Kidney epithelial cell (primary cell): ENCODE measurements around the gene SV2C. TPM values are rescaled to one million over a fixed set of nuclear protein-coding genes. Genes with fewer than 3 reads are reported as not detected.

Experiments
- DNase-seq: peaks from one replicate; pipeline ENCODE4 v3.0.0-alpha.2; 2010; ENCODE audit warnings: low read depth
- H3K27me3 ChIP-seq: 2 replicates; pipeline ENCODE4 v1.6.0; 2011; ENCODE audit warnings: low read length; ENCODE audit not compliant: control insufficient read depth, insufficient read depth
- H3K36me3 ChIP-seq: 2 replicates; pipeline ENCODE4 v1.5.1; 2011; ENCODE audit warnings: low read length; ENCODE audit not compliant: control insufficient read depth, insufficient read depth
- H3K4me3 ChIP-seq: 2 replicates; pipeline ENCODE4 v1.5.1; 2011; ENCODE audit warnings: low read depth, mild to moderate bottlenecking, control low read depth, low read length
- total RNA-seq: library from RNA; depleted of rRNA; stranded (reverse); fragments of >200 nt; gene quantifications from 2 replicates; pipeline ENCODE4 v1.2.3, GENCODE V29; 2015
- TF ChIP-seq, protein P1 (sequence below): IDR thresholded peaks from 2 replicates; pipeline ENCODE4 v1.5.1; 2011; ENCODE audit warnings: mild to moderate bottlenecking, moderate library complexity, low read length, control low read depth, inconsistent platforms; ENCODE audit not compliant: insufficient read depth, poor library complexity, severe bottlenecking

The SV2C gene
- total RNA-seq, 1 donor from 2014 or later = 0.04 TPM

DNA sequence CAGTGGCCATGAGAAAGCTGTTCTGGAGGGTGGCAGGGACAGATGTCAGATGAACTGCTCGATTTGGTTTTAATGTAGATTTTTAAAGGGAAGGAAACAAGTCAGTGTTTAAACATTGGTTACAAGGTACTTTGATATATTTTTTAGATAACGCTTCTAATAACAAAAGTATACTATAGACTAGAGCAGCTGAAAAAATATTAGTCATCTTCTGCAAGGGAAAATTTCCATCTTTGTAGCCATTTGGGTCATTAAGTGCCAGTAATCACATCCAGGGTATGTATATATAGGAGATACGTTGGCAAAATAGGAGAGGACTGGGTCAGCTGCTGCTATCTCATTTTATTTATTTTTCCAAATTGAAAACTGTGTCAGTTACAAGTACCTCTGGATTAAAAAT, 69.0 kb downstream of the SV2C start:
- no peak for DNase-seq
- Histone ChIP-seq H3K27me3 (peaks cover 2% of the 10 kb centered on the region), H3K36me3 (no peaks in the 10 kb centered on the region), H3K4me3 (no peak overlapping the region)
- TF ChIP-seq, protein P1, sequence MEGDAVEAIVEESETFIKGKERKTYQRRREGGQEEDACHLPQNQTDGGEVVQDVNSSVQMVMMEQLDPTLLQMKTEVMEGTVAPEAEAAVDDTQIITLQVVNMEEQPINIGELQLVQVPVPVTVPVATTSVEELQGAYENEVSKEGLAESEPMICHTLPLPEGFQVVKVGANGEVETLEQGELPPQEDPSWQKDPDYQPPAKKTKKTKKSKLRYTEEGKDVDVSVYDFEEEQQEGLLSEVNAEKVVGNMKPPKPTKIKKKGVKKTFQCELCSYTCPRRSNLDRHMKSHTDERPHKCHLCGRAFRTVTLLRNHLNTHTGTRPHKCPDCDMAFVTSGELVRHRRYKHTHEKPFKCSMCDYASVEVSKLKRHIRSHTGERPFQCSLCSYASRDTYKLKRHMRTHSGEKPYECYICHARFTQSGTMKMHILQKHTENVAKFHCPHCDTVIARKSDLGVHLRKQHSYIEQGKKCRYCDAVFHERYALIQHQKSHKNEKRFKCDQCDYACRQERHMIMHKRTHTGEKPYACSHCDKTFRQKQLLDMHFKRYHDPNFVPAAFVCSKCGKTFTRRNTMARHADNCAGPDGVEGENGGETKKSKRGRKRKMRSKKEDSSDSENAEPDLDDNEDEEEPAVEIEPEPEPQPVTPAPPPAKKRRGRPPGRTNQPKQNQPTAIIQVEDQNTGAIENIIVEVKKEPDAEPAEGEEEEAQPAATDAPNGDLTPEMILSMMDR = no peak

DNA sequence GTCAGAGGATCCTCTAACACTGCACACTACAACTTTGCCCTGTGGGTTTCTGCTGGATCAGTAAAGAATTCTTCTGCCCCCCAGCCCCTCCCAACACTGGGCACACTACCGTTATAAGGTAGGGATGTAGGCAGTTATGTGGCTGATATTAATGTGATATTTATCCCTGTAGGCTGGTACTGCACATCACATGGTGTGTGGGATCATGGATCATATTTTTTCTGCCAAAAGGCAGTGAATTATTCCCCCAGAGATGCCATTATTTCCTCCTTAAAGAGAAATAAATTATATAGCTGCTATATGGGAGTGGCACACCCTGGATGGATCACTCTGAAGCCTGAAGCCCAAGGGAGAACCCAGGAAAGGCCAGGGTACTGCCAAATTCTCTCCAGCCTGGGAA, 69.5 kb downstream of the SV2C start:
- Histone ChIP-seq H3K27me3 (no peaks in the 10 kb centered on the region), H3K36me3 (no peaks in the 10 kb centered on the region), H3K4me3 (no peak overlapping the region)
- no peak for DNase-seq
- TF ChIP-seq, protein P1 = no peak

DNA sequence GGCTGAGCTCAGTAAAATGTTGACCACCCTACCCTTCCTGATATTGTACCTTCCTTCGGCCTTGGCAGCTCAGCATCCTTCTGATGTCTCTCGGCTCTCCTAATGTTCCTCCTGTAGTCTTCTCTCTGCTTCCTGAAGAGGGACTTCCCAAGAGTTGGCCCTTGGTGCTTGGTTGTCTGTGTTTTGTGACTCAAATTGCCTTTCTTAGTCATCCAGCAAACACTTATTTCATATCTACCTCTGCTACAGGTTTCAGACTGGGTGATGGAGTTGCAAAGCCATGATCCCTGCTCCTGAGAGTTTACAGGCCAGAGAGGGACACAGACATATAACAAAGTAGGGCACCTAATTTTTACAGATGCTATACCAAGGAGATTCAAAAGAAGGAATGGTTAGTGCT, 70.1 kb downstream of the SV2C start:
- no peak for DNase-seq
- TF ChIP-seq, protein P1 = no peak
- Histone ChIP-seq H3K4me3 (no peak overlapping the region), H3K27me3 (no peaks in the 10 kb centered on the region), H3K36me3 (no peaks in the 10 kb centered on the region)

DNA sequence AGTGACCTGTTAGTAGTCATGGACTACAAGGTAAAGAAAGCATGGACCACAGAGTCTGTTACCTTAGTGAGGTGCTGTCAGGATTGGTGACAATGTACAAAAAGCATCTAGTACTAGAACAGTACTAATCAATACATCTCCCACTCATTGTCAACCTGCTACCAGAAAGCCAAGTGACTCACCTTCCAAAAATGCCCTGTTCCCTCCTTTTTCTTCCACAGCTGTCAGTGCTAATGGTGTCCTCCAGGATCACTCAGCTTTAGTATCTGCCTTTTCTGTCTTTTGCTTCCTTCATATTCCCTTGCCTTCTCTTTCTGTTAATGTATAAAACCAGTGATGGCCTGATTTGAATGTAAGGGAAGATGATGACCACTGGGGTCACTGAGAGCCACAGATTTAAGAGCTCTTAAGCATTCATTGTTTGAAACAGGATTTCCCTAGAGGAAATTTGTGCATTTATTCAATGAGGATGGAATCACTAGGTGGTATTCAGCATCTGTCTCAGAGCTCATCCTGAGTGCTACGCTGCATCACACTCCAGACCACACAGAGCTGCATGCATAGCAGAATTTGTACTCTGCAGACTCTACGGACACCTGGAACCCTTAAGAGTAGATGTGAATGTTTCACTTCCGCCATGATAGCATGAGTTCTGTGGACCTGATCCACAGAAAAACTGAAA, 71.0 kb downstream of the SV2C start:
- DNase-seq = no peak
- no peaks in the 10 kb centered on the region for H3K27me3 ChIP-seq
- H3K36me3 ChIP-seq = no peaks in the 10 kb centered on the region
- no peak overlapping the region for H3K4me3 ChIP-seq
- TF ChIP-seq, protein P1 = no peak

DNA sequence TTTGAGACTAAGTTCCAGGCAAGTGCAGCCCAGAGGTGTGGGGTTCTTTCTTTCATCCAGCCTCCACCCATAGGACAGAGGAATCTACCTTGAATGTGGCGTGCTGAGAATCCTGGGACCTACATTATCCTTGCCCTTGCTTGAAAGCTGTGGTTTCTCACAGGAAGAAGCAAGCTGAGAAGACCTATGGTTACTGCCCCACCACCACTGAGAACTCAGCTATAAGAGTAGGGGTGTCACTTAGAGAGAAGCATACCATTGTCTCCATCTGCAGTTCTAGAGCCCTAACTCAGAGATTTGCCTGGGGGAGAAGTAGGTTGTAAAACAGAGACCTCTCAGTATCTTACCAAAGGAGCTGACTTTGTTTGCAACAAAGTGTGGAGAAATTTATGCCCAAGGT, 72.4 kb downstream of the SV2C start:
- H3K4me3 ChIP-seq = no peak overlapping the region
- TF ChIP-seq, protein P1 = no peak
- H3K27me3 ChIP-seq = no peaks in the 10 kb centered on the region
- no peak for DNase-seq
- H3K36me3 ChIP-seq = no peaks in the 10 kb centered on the region

DNA sequence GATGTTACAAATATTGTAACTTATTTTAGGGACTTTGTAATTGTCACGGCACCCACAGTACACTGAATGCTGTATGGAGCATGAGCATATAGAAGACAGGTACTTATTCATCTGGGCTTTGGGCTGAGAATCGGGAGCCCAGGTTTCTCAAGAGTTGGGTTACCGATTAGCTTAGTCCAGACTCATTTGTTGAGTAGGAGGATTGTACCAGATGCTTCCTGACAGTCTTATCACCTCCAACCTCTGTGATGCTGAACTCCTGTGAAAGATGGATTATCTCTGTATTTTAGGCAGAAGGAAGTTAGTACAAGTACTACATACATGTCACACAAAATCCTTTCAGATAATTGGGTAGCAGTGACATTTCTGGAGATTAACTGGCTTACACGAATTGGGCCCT, 79.2 kb downstream of the SV2C start:
- TF ChIP-seq, protein P1 = no peak

More for the DNA sequence above, 79.2 kb downstream of the SV2C start:
- no peaks in the 10 kb centered on the region for H3K27me3 ChIP-seq
- no peak overlapping the region for H3K4me3 ChIP-seq
- no peak for DNase-seq
- no peaks in the 10 kb centered on the region for H3K36me3 ChIP-seq
